Transverse colon (tissue), 4 donors: ENCODE results near the gene MGAT3. TPM values are rescaled to one million over a fixed set of nuclear protein-coding genes. Genes with fewer than 3 reads are reported as not detected.
A peak's percentile ranks its signal among the peaks of the same experiment; 100 is the strongest.

ENCODE experiments used
- DNase-seq: peaks from one replicate; pipeline ENCODE4 v3.0.0-alpha.2; 2019
- H3K27ac ChIP-seq, 4 donors: fragments of 200-600 bp; sonication (generic); 2 replicates each; pipeline ENCODE4 v1.5.1; 2016 to 2018; ENCODE audit warnings: inconsistent platforms in 4 of 4
- H3K27me3 ChIP-seq: fragments of 200-600 bp; sonication (generic); 2 replicates; pipeline ENCODE4 v1.5.1; 2017; ENCODE audit warnings: inconsistent platforms
- H3K36me3 ChIP-seq, 4 donors: fragments of 200-600 bp; sonication (generic); 2 replicates each; pipeline ENCODE4 v1.5.1; 2017 to 2019; ENCODE audit warnings: inconsistent platforms in 4 of 4
- H3K4me1 ChIP-seq, 4 donors: fragments of 200-600 bp; sonication (generic); 2 replicates each; pipeline ENCODE4 v1.5.1; 2017 to 2020; ENCODE audit warnings: inconsistent platforms in 4 of 4
- H3K4me3 ChIP-seq, 4 donors: fragments of 200-600 bp; sonication (generic); 1 replicate in 1 of 4; 2 replicates in 3 of 4; pipeline versions ENCODE4 v1.5.1 to v1.6.1; 2017 to 2019; ENCODE audit warnings: inconsistent platforms in 4 of 4
- H3K9me3 ChIP-seq, 2 donors: fragments of 200-600 bp; sonication (generic); 2 replicates each; pipeline ENCODE4 v1.5.1; 2017 to 2019; ENCODE audit warnings: inconsistent platforms in 2 of 2
- CTCF ChIP-seq, 5 experiments: fragments of 200-600 bp in 3 of 5; fragments of 450-650 bp in 2 of 5; sonication (generic) in 3 of 5; IDR thresholded peaks; 1 replicate in 2 of 5; 2 replicates in 3 of 5; pipeline ENCODE4 v1.5.1; 2016 to 2017; ENCODE audit warnings: antibody characterized with exemption in 5 of 5, inconsistent platforms in 3 of 5, mild to moderate bottlenecking in 2 of 5, moderate library complexity in 1 of 5
- EP300 ChIP-seq: sonication (generic); formaldehyde crosslinking; IDR thresholded peaks from one replicate; pipeline ENCODE4 v1.6.1; 2017; ENCODE audit warnings: antibody characterized with exemption, low read depth
- POLR2A ChIP-seq: fragments of 450-650 bp; IDR thresholded peaks from one replicate; pipeline ENCODE4 v1.6.1; 2016; ENCODE audit warnings: antibody characterized with exemption, mild to moderate bottlenecking, moderate library complexity
- POLR2AphosphoS5 ChIP-seq, 3 donors: sonication (generic); formaldehyde crosslinking; IDR thresholded peaks; one replicate each; pipeline ENCODE4 v1.6.1; 2016; ENCODE audit warnings: antibody characterized with exemption in 3 of 3
- WGBS, 2 donors: methylation state at CpG; one replicate each; pipeline ENCODE4 v1.1.5; 2018; ENCODE audit warnings: low coverage in 1 of 2; 5-methylcytosine and 5-hydroxymethylcytosine counted together
- in situ Hi-C, 4 donors: fragments of 200-750 bp; cut with MboI; loops; one replicate each; pipeline versions ENCODE4 v1.15.0 to v1.15.1; 2017; ENCODE audit warnings: low sequenced_read_pairs in 3 of 4, low pct_ligation_motif_present in 1 of 4, low pct_unique_long_range_greater_than_20kb in 1 of 4
- intact Hi-C: fragments of 100-400 bp; cut with DNase I; formaldehyde crosslinking; loops from one replicate; pipeline ENCODE4 v1.15.1; 2023; ENCODE audit warnings: low total_unique reads
- total RNA-seq, 4 donors: library from RNA; depleted of rRNA; stranded (reverse); fragments of >200 nt; gene quantifications; one replicate each; pipeline ENCODE4 v1.1.0, GENCODE V29; 2016

Gene MGAT3
- total RNA-seq, 4 donors from 2014 or later = 1.2 to 10.1 (median 5.2) TPM

GRCh38 chr22:39445678-39446077, 11.1 kb upstream of the MGAT3 start:
- in situ Hi-C loops (no loop called here), intact Hi-C loops (no loop called here)
- H3K9me3 ChIP-seq = no peaks in the 10 kb centered on the region
- no peaks in the 10 kb centered on the region for H3K27me3 ChIP-seq
- TF ChIP-seq CTCF (IDR thresholded peaks at IDR 0.05) = no peak
- TF ChIP-seq EP300 = no peak
- no peak for TF ChIP-seq POLR2A
- TF ChIP-seq POLR2AphosphoS5 (IDR thresholded peaks at IDR 0.05) = no peak
- 88% methylated on average over 9 of the region's 9 CpGs; no CpG with 5 or more reads in 1 of the 2 donors for WGBS, 2 donors
- no peak overlapping the region for H3K4me3 ChIP-seq
- no peak for DNase-seq
- no peaks in the 10 kb centered on the region for H3K36me3 ChIP-seq
- H3K27ac ChIP-seq = peak overlapping the region in 2 of 4 donors; percentile 51 to 62
- peaks cover 0 to 3% (median 0%) of the 10 kb centered on the region in 4 donors for H3K4me1 ChIP-seq

GRCh38 chr22:39446239-39446721, 10.5 kb upstream of the MGAT3 start:
- WGBS, 2 donors = 56% methylated on average over 13 of the region's 13 CpGs; no CpG with 5 or more reads in 1 of the 2 donors
- peaks cover 0 to 3% (median 0%) of the 10 kb centered on the region in 4 donors for H3K4me1 ChIP-seq
- H3K36me3 ChIP-seq = no peaks in the 10 kb centered on the region
- no peak overlapping the region for H3K4me3 ChIP-seq
- intact Hi-C loops = no loop called here
- peak overlapping the region in 2 of 4 donors; percentile 51 to 62 for H3K27ac ChIP-seq
- H3K27me3 ChIP-seq = no peaks in the 10 kb centered on the region
- no peak for TF ChIP-seq CTCF (IDR thresholded peaks at IDR 0.05)
- no peak for TF ChIP-seq POLR2A
- TF ChIP-seq EP300 = no peak
- no peak for TF ChIP-seq POLR2AphosphoS5 (IDR thresholded peaks at IDR 0.05)
- no peaks in the 10 kb centered on the region for H3K9me3 ChIP-seq
- in situ Hi-C loops = no loop called here
- peak; percentile 51 for DNase-seq

- intact Hi-C loops (no loop called here), in situ Hi-C loops (no loop called here)
- WGBS, 2 donors = 66% methylated on average over 19 of the region's 19 CpGs; no CpG with 5 or more reads in 1 of the 2 donors
- TF ChIP-seq CTCF (IDR thresholded peaks at IDR 0.05) = no peak
- no peak for TF ChIP-seq POLR2AphosphoS5 (IDR thresholded peaks at IDR 0.05)
- no peak for TF ChIP-seq POLR2A
- TF ChIP-seq EP300 = no peak
- no peaks in the 10 kb centered on the region for H3K9me3 ChIP-seq
- H3K27ac ChIP-seq = peak overlapping the region in 2 of 4 donors; percentile 51 to 59
- H3K4me1 ChIP-seq = peaks cover 0 to 3% (median 0%) of the 10 kb centered on the region in 4 donors
- H3K36me3 ChIP-seq = no peaks in the 10 kb centered on the region
- H3K4me3 ChIP-seq = no peak overlapping the region
- no peaks in the 10 kb centered on the region for H3K27me3 ChIP-seq
- no peak for DNase-seq
These were observed 8.4 kb upstream of the MGAT3 start for GRCh38 chr22:39448205-39449054.

- DNase-seq = no peak
- Histone ChIP-seq H3K27ac (no peak overlapping the region), H3K36me3 (no peaks in the 10 kb centered on the region), H3K27me3 (no peaks in the 10 kb centered on the region), H3K4me1 (peaks cover 0 to 3% (median 1%) of the 10 kb centered on the region in 4 donors), H3K9me3 (no peaks in the 10 kb centered on the region), H3K4me3 (no peak overlapping the region)
- intact Hi-C loops (no loop called here), in situ Hi-C loops (no loop called here)
- TF ChIP-seq POLR2A = no peak
- no peak for TF ChIP-seq POLR2AphosphoS5 (IDR thresholded peaks at IDR 0.05)
- no peak for TF ChIP-seq CTCF (IDR thresholded peaks at IDR 0.05)
- WGBS, 2 donors = 71 to 77% methylated on average over 5 to 6 of the region's 6 CpGs
These were observed 7.1 kb upstream of the MGAT3 start for GRCh38 chr22:39449708-39450107.
